ENCODE measurements around the gene SULT2A1. TPM values are rescaled to one million over a fixed set of nuclear protein-coding genes. Genes with fewer than 3 reads are reported as not detected.

Gene SULT2A1
- total and polyA plus RNA-seq, 4 donors, result 0.01 to 0.15 TPM; not detected in 2

- H3K27ac ChIP-seq (ENCODE audit: low read depth in 1 of 2, low read length in 1 of 2), result no peak overlapping the region
- DNase-seq, result no peak
- H3K36me3 ChIP-seq (ENCODE audit: control insufficient read depth in 4 of 4, insufficient read depth in 4 of 4, low read length in 4 of 4), result no peaks in the 10 kb centered on the region
- H3K27me3 ChIP-seq (ENCODE audit: control insufficient read depth in 3 of 3, insufficient read depth in 3 of 3, low read length in 2 of 3), result no peaks in the 10 kb centered on the region
- 80 to 91% methylated on average over 4 of the region's 4 CpGs for WGBS, 2 donors
- no peak for TF ChIP-seq CTCF (IDR thresholded peaks at IDR 0.05; ENCODE audit: control extremely low read depth, extremely low read depth)
- H3K9ac ChIP-seq (ENCODE audit: insufficient read depth in 1 of 2, low read length in 2 of 2), result no peak overlapping the region
- H3K9me3 ChIP-seq (ENCODE audit: control insufficient read depth in 4 of 4, insufficient read depth in 3 of 4, low read length in 3 of 4), result no peaks in the 10 kb centered on the region
- H3K4me3 ChIP-seq, result no peak overlapping the region
- H3K4me1 ChIP-seq (ENCODE audit: control insufficient read depth in 5 of 5, insufficient read depth in 5 of 5, low read length in 5 of 5), result peaks cover 0 to 2% (median 0%) of the 10 kb centered on the region in 5 donors
- ATAC-seq (ENCODE audit: insufficient read depth, low FRiP score), result no peak
These were observed 53.4 kb downstream of the SULT2A1 start for GRCh38 chr19:47832723-47833122.

- no peak for ATAC-seq (ENCODE audit: insufficient read depth, low FRiP score)
- H3K4me3 ChIP-seq, result no peak overlapping the region
These were observed 59.3 kb downstream of the SULT2A1 start for GRCh38 chr19:47826800-47827199.

GRCh38 chr19:47824396-47824795 lies 61.7 kb downstream of the SULT2A1 start:
- peaks cover 0 to 16% (median 3%) of the 10 kb centered on the region in 3 donors for H3K27me3 ChIP-seq (ENCODE audit: control insufficient read depth in 3 of 3, insufficient read depth in 3 of 3, low read length in 2 of 3)

More at GRCh38 chr19:47826800-47827199, 59.3 kb downstream of the SULT2A1 start:
- Histone ChIP-seq H3K9me3 (ENCODE audit: control insufficient read depth in 4 of 4, insufficient read depth in 3 of 4, low read length in 3 of 4) (peaks cover 0 to 6% (median 4%) of the 10 kb centered on the region in 4 donors), H3K27me3 (ENCODE audit: control insufficient read depth in 3 of 3, insufficient read depth in 3 of 3, low read length in 2 of 3) (no peaks in the 10 kb centered on the region), H3K36me3 (ENCODE audit: control insufficient read depth in 4 of 4, insufficient read depth in 4 of 4, low read length in 4 of 4) (no peaks in the 10 kb centered on the region), H3K9ac (ENCODE audit: insufficient read depth in 1 of 2, low read length in 2 of 2) (no peak overlapping the region), H3K4me1 (ENCODE audit: control insufficient read depth in 5 of 5, insufficient read depth in 5 of 5, low read length in 5 of 5) (no peaks in the 10 kb centered on the region), H3K27ac (ENCODE audit: low read depth in 1 of 2, low read length in 1 of 2) (no peak overlapping the region)
- TF ChIP-seq CTCF (IDR thresholded peaks at IDR 0.05; ENCODE audit: control extremely low read depth, extremely low read depth), result no peak
- no peak for DNase-seq
- 79 to 83% methylated on average over 6 of the region's 6 CpGs for WGBS, 2 donors

More at GRCh38 chr19:47824396-47824795, 61.7 kb downstream of the SULT2A1 start:
- Histone ChIP-seq H3K4me1 (ENCODE audit: control insufficient read depth in 5 of 5, insufficient read depth in 5 of 5, low read length in 5 of 5) (no peaks in the 10 kb centered on the region), H3K27ac (ENCODE audit: low read depth in 1 of 2, low read length in 1 of 2) (no peak overlapping the region), H3K4me3 (no peak overlapping the region), H3K36me3 (ENCODE audit: control insufficient read depth in 4 of 4, insufficient read depth in 4 of 4, low read length in 4 of 4) (no peaks in the 10 kb centered on the region), H3K9ac (ENCODE audit: insufficient read depth in 1 of 2, low read length in 2 of 2) (no peak overlapping the region), H3K9me3 (ENCODE audit: control insufficient read depth in 4 of 4, insufficient read depth in 3 of 4, low read length in 3 of 4) (peaks cover 0 to 6% (median 4%) of the 10 kb centered on the region in 4 donors)
- DNase-seq, result no peak
- no peak for TF ChIP-seq CTCF (IDR thresholded peaks at IDR 0.05; ENCODE audit: control extremely low read depth, extremely low read depth)
- no peak for ATAC-seq (ENCODE audit: insufficient read depth, low FRiP score)
- WGBS, 2 donors, result 72 to 83% methylated on average over 6 of the region's 6 CpGs

All from lung (tissue), 12 donors.